Measurements from ENCODE around the gene MLLT6.

MLLT6 gene

DNA sequence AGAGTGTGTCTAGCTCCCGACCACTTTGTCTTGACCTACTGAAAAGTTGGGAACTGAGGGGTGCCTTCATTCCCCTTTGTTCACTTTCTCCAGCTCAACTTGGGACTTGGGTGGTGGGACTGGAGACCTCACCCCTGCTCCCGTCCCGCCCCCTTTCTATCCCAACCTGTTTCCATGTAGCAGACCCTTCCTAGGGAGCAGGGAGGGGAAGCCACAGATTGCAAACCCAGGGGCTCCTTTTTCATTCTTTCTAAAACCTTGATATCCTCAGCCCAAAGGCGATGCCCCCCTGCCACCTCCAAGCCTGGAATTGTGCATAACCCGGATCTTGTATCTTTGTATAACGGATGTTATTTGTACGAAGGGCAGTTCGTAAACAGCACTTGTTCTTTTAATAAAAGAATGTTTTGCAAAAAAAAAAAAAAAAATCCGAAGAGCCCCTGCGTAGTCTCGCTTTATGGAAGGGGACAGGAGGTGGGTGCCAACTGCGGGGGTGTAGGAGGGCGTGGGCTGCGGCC lies 24.4 kb downstream of the MLLT6 start:
- no peak for DNase-seq

DNA sequence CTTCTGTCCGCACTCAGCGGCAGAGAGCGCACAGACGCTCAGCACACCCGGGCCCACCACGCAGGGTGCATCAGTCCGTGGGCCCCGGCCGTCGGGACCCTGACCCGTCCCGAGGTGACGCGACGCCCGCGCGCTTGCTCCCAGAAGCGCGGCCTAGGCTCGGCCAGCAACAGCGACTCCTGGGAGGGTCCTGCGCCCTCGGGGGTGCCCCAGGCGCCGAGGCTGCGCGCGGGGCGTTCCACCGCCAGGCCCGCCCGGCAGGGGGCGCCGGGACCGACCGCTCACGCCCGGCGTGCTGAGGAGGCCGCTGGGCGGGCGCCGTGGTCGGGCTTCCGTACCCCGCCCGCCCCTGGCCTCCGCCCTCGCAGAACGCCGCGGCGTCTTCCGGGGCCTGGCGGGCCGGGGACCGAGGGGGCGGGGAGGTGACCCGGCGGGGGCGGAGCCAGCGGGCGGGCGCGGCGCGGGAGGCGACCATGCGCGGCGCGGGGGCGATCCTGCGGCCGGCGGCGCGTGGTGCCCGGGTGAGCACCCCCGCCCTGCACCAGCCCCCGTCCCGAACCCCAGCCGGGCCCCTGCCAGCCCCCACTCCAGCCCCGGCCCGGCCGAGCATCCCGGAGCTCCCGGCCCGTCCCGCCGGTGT lies 24.9 kb downstream of the MLLT6 start, which contains the start of gene CISD3:
CISD3 (plus strand) TSS at position 456 of the 640 bp plus-strand sequence; CDS start at position 474, 18 bp downstream.
- peak; percentile 70 for DNase-seq

DNA sequence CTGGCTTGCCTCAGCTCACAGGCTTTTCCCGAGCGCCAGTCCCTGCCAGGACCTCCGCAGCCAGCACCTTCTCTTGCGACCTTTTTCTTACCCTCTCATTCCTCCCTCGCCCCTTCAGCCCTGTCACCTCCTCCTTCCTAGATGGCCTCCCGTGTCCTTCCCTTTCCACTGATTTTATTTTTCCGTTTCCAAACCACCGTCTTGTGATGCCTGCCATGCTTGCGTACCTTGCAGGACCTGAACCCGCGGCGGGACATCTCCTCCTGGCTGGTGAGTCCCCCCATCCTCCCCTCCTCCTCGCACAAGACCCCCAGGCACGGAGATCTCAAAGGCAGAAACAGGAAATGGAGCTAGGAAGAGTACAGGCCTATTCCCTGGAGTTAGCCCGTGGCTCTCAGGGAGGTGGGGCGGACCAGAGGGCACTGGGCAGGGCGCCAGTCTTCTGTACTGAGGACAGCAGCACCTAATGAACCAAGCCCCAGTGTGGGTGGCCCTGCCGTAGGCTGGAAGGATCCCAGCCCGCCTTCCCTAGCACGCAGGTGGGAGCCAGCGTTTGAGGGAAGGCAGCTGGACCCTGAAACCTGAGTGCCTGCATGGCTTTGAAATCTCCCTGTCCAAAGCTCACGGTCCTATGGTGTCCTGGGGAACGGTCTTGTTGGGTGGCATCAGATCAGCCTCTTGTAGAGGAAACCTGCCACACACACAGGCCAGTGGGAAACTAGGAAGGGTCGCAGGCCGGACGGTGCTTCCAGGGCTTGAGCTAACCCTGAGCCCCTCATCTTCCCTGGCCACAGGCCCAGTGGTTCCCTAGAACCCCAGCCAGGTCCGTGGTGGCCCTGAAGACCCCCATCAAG lies 25.7 kb downstream of the MLLT6 start:
- no peak for DNase-seq

DNA sequence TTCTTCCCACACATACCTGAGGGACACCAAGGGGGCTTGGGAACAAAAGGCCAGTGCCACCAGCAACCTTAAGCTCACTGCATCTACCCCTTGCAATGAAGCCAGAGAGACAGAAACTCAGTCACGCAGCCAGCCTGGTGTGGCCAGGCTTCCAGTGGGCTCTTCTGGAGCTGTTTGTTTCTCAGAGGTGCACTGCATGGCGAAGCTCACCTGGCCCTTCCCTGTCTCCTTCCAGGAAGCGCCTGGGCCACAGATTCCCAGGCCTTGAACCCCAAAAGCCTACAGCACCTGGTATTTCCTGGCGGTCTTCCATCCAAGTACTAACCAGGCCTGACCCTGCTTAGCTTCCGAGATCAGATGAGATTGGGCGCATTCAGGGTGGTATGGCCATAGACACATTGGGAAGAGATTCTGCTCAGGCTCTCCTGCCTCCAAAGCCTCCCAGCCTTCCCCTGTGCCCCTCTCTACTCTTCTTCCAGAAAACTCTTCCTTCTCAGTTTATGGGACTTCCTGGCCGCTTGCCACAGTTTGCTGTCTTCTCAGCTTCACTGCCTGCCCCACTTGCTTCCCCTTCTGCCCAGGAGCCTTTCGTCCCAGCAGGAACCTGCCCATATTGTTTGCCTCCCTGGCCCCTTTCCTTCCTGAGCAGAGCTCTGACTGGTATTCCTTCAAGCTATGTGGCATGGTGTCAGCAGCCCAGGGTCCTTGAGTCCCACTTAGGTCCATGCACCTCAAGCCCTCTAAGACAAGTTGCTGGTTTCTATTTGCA lies 26.6 kb downstream of the MLLT6 start:
- no peak for DNase-seq

DNA sequence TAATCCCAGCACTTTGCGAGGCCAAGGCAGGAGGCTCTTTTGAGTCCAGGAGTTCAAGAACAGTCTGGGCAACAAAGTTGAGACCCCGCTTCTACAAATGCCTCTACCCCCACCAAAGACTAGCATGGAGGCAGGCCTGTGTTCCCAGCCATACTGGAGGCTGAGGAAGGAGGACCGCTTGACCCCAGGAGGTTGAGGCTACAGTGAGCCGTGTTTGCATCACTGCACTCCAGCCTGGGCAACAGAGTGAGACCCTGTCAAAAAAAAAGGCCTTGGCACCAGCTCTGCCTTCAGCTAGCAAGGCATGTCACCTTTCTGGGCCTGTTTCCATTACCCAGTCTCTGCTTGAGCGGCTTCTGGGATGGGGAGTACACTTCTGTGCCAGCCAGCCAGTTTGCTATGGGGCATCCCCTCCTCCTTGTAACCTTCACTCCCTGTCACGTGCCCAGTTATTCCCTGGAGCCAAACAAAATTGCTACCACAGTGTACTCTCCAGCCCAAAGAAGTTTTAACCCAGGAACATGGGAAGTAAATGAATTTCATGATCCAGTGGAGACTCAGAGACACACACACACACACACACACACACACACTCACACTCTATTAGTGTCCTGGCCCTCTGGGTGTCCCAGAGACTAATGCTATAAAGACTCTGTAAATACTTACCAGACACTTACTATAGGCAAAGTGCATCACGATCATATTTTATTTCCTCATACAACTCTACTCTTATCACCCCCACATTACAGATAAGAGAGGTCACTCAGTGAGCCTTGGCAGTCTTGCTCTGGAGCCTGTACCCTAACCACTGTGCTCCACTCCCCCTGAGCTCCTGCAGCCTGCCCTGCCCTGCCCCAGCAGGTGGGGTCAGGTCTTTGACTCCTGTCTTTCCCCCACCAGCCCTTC lies 27.6 kb downstream of the MLLT6 start:
- no peak for DNase-seq

DNA sequence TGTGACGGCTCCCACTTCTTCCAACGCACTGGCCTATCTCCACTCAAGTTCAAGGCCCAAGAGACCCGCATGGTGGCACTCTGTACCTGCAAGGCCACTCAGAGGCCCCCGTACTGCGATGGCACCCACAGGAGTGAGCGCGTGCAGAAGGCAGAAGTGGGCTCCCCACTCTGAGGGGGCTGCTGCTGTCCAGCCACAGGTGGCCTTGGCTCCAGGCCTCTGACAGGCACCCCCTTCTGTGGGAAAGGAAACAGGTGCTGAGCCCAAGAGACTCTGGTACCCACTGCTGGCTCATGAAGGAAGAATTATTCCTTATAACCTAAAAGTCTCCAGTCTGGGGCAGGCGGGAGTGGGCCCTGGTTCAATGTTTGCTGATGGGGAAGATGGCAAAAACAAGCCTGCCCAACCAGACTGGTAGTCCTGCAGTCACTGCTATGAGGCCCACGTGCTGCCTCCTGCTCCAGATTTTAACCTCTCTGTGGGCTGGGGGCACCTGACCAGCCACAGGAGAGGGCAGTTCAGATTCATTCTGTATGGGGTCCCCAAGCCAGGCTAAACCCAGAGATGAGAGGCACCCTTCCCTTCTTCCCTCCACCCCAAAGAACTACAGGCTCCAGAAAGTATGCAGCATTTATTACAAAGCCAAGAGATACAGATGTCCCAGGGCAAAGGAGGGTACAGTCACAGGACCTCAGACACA lies 28.4 kb downstream of the MLLT6 start:
- no peak for DNase-seq

DNA sequence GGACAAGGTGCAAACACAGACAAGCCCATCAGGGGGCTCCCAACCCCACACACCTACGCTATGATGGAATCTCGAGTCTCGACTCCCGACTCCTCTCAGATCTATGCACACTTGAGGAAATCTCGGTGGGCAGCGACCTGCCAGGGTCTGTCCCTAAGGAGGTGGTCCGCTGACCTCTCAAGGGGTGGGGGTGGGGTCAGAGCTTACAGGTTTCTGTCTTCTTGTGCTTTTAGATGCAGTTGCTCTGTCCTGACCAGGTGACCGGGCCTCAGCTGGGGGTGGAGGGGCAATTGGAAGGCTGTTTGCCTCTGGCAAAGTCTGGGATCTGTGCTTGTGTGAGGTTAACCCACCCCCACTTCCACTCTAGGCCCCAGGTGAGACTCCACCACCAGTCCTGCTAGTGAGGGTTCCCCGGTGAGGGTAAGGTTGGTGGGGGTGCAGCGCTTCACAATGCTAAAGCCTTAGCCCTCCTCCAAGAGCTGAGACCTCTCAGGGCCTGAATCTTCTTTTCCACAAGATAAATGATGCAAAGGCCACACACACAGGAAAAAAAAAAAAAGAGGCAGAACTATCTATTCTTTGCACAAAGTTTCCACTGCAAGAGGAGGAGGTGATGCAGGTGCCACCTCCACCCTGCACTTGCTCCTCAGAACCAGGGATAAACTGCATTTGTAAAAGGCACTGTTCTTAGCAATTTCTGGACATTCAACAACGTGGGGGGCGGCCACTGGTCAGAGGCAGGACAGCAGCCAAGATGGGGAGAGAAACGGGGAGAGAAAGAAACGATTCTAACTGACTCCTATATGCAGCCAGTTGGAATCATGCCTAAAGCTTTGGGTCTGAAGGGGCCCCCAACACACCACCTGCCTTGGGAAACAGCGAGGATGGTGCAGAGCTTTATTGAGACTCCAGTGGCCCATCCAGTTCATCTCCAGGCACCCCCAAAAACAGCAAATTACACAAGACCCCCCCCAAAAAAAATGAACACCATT lies 29.2 kb downstream of the MLLT6 start:
- DNase-seq, result no peak

DNA sequence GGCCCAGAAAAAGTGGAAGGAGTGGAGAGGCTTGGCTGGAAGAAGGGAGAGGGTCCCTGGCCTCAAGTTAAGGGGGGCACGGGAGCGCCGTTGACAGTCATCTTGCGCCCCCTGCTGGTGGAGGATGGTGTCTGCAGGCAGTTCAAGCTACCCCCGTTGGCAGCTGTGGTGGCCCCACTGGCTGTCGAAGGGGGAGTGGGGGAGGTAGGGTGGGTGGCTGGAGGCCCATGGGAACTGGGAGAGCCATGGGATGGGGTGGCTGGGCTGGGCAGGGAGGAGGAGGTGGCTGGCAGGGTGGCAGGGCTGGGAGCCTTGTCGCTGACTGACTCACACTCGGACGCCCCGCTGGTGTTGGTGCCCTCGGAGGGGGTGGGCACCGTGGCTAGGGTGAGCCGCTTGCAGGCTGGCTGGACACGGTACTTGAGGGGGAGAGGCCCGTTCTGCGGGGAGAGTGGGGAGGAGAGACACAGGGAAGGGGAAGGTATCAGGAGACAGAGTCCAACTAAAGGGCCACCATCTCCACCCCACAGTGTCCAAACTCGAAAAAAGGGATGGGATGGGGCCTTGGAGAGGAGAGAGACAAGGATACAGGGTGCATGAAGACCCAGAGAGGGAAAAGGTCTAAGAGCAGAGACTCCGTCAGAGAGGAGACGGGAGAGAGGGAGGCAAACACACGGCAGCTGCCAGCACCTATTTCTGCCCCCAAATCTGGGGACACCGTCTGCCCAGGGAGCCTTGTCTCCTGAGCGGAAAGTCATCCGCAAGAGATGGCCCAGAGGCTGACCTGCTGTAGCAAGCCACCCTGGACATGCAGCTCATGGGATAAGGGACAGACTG lies 30.3 kb downstream of the MLLT6 start:
- no peak for DNase-seq

DNA sequence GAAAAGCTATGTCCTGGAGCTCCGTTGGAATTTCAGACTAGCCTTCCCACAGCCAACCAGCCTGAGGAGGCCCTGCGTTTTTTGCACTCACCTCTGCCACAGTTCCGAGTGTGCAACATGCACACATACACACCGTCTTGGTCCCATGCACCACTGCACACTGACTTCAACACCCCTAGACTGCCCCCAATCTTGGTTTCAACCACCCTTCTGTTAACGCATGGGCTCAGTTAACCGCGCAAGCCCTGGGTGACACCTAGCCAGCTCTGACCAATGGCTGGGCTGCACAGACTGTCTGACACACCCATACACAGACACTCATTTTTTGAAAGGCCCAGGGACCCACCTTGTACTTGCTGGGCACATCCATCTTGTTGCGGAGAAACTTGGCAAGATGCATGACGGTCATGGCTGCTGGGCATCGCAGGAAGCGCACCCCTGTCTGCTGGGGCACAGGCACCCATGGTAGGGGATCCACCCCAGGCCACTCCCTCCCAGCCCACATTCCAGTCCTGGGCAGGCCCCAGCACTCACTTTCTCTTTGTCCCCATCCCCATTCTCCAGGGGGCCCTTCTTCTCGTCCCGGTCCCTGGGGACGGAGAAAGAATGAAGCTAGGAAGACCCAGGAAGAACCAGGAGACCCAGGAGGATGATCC lies 33.1 kb downstream of the MLLT6 start:
- no peak for DNase-seq

DNA sequence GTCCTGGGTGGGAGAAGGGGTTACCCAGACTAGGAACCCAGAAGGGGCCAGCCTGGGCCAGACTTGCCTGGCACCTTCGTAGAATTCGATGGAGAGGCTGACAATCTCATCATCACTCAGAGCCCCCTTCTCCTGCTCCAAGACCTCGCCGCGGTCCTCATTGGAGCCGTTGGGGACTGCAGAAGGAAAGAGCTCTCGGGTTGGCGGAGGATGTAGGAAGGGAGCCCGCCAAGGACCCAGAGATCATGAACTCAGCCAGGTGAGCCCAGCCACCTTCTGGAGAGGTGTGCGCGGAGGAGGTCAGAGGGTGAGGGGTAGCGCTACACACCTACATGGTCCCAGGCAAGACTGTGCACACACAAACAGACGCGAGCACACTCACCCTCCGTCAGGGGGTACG lies 33.6 kb downstream of the MLLT6 start:
- DNase-seq, result no peak

DNA sequence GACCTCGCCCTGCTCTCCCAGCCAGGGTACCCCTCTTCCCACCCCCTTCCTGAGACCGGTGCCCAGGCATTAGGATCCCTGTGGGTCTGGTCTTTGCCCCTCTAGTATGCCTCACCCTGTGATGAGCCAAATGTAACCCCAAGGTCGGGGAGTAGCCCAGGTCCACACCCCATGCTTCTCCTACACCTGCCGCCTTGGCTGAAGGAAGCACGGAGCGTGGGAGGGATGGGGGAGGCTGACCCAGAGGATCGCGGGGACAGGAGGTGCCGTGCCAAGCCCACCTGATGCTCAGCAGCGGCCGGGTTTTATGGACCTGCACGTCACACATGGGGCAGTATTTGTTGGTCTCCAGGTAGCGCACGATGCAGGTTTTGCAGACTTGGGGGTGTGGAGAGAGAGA lies 34.2 kb downstream of the MLLT6 start:
- no peak for DNase-seq

DNA sequence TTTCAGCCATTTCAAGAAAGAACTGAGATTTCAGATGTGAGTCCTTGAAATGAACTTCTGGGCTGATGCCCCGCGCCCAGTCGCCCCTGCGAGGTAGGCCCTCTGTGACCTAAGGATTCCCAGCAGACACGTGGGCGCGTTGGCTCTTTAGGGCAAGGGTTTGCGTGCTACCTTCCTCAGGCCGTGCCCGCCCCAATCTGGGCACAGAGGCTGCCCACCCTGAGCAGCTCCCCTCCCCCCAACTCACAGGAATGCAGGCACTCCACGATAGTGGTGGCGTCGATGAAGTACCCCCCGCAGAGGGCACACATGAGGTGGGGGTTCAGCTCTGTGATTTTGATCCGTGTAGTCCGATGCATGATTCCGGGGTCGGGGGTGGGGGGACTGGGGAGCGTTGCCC lies 35.0 kb downstream of the MLLT6 start:
- DNase-seq, result no peak

DNA sequence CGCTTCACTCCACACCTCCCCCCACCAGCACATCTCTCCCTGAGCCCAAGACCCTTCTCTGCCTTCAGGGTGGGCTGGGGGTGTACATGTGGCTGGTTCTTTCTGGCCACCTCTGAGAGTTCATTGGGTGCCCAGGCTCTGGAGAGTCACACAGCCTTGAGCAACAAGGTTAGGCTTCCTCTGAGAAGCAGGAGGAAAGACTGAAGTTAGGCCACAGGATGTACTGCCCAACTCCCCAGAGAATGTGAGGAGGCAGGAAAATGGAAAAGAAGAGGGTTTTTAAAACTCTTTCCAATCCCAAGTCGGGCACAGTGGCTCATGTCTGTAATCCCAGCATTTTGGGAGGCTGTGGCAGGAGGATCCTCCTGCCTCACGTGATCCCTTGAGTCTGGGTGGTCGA lies 35.7 kb downstream of the MLLT6 start:
- DNase-seq, result no peak

DNA sequence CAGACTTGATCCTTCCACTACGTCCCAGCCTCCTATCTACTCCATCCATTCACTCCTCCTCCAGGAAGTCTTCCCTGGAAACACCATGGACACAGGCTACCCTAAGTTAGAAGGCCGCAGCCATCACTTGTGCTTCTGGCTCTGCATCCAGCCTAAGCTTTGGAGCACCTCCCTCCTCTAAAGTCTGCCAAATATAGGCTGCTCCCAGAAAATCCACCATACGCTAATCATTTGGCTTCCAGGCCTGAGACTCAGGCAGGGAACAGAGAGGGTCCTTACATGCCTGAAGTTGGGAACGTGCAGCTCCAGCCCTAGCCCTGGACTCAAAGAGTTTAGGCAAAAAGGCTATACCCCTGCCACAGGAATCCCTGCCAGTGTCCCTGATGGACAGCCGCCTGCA lies 36.4 kb downstream of the MLLT6 start:
- DNase-seq, result no peak

DNA sequence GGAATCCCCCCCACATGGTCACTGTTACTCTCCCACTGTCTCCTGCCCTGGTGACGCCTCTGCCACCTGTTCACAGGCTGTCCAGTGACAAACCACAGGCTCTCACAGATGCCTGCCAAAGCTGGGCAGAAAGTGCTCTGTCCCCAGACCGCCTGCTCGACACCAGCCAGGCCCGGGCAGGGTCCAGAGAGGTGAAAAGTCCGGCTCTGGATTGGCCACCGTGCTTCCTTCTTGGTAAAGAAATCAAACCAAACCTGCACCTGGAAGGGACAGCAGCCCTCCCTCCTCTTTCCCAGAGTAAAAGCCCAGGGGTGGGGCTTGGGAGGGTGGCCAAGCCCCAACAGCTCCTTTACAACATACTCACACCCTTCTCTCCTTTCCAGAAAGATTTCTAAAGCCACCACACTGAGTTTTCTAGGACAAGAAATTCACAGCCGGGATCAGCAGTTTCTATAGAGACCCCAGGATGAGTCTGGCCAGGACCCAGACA lies 36.9 kb downstream of the MLLT6 start:
- no peak for DNase-seq

DNA sequence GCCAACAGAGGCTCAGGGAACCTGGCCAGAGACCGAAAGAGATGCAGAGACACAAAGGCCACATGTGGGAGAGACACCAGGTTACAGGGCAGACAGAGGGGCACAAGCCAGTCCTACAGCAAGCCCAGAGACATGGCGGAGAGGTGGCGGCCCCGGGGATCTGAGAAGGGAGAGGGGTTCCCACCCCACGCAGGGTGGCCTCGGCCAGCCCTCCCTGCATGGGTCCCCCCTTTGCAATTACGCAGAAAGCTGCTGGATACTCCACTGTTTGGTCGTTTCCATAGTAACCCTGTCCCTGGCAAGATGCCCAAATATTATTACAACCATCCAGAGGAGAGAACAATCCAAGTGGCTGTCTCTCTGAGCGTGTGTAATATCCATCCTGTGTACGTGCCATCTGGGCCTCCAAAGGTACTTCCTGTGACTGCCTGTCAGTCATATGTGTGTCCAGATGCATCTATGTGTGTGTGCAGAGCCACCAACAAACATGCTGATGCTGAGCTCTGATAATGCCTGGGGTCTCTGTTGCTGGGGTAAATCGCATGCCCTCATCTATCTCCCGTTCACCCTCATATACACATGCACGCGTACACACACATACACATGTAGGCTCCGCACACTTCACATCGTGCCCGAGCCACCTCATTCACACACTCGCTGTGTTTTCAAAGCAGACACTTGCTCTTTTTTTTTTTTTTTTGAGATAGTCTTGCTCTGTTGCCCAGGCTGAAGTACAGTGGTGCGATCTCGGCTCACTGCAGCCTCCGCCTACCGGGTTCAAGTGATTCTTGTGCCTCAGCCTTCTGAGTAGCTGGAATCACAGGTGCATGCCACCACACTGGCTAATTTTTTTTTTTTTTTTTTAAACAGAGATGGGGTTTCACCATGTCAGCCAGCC lies 37.6 kb downstream of the MLLT6 start:
- DNase-seq, result peak; percentile 17

DNA sequence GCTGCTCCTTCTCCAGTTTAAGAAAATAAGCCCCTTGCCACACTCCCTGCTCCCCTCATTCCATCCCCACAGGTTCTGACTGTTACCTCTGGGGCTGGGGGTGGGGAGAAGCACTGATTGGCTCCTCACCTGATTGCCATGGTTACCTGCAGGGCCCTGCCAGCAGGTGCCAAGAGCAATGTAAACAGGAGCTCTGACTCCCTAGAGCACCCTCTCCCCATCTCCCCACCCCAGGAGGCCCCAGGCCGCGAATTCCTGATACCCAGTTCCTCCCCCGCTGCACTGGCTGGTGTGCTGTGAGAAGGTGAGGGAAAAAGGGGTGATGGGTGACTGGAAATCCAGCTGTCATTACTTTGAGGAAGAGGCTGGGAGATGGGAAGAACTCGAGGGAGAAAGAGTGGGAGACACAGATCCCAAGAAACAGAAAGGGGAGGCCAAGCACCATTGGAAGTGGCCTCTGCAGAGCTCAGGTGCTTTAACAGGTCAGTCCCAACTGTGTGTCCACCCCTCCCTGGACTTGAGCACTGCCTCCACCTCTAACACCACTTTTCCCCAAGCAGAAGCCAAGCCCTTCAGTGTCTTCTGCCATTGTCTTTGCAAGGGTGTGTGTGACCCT lies 38.6 kb downstream of the MLLT6 start:
- DNase-seq, result no peak
